Ishikawa (cell line): ENCODE measurements around the gene ADAM15.

Experiments
- CEBPB ChIP-seq: IDR thresholded peaks from 2 replicates; pipeline ENCODE4 v1.6.1; 2012
- CREB1 ChIP-seq: IDR thresholded peaks from 2 replicates; pipeline ENCODE4 v1.6.1; 2012; ENCODE audit warnings: low read depth
- EGR1 ChIP-seq: IDR thresholded peaks from 2 replicates; pipeline ENCODE4 v1.6.1; 2012
- EP300 ChIP-seq: IDR thresholded peaks from 2 replicates; pipeline ENCODE4 v1.6.1; 2012; ENCODE audit warnings: borderline replicate concordance
- FOXM1 ChIP-seq: IDR thresholded peaks from 2 replicates; pipeline ENCODE4 v1.6.1; 2012; ENCODE audit warnings: low read depth, borderline replicate concordance
- MAX ChIP-seq: IDR thresholded peaks from 2 replicates; pipeline ENCODE4 v1.6.1; 2012
- NFIC ChIP-seq: IDR thresholded peaks from 2 replicates; pipeline ENCODE4 v1.6.1; 2012
- RAD21 ChIP-seq: IDR thresholded peaks from 2 replicates; pipeline ENCODE4 v1.6.1; 2012; ENCODE audit warnings: low read depth
- REST ChIP-seq: IDR thresholded peaks from 2 replicates; pipeline ENCODE4 v1.6.1; 2012; ENCODE audit warnings: low read depth, mild to moderate bottlenecking
- TAF1 ChIP-seq: IDR thresholded peaks from 2 replicates; pipeline ENCODE4 v1.6.1; 2012; ENCODE audit warnings: low read depth, mild to moderate bottlenecking
- TCF12 ChIP-seq: IDR thresholded peaks from 2 replicates; pipeline ENCODE4 v1.6.1; 2012; ENCODE audit warnings: low read depth
- TEAD4 ChIP-seq: IDR thresholded peaks from 2 replicates; pipeline ENCODE4 v1.6.1; 2012
- USF1 ChIP-seq: IDR thresholded peaks from 2 replicates; pipeline ENCODE4 v1.6.1; 2012
- YY1 ChIP-seq: IDR thresholded peaks from 2 replicates; pipeline ENCODE4 v1.6.1; 2012; ENCODE audit warnings: low read depth
- ZBTB7A ChIP-seq: IDR thresholded peaks from 2 replicates; pipeline ENCODE4 v1.6.1; 2012; ENCODE audit warnings: low read depth

ADAM15 gene

GRCh38 chr1:155068599-155068998, 17.5 kb downstream of the ADAM15 start:
- no peak for TF ChIP-seq MAX
- no peak for TF ChIP-seq FOXM1
- TF ChIP-seq USF1 = no peak
- TF ChIP-seq YY1 = no peak
- no peak for TF ChIP-seq EGR1
- no peak for TF ChIP-seq CREB1
- TF ChIP-seq NFIC = no peak

GRCh38 chr1:155069551-155070157, 18.5 kb downstream of the ADAM15 start:
- TF ChIP-seq TAF1 = no peak
- no peak for TF ChIP-seq MAX
- no peak for TF ChIP-seq EGR1
- TF ChIP-seq RAD21 = no peak

GRCh38 chr1:155070158-155070621, 19.1 kb downstream of the ADAM15 start:
- TF ChIP-seq EP300 (no peak), NFIC (peak; percentile 73)

GRCh38 chr1:155070721-155071569, 19.8 kb downstream of the ADAM15 start:
- no peak for TF ChIP-seq ZBTB7A
- TF ChIP-seq MAX = 0 out of 2 replicates have a peak, but pooled peaks have one; percentile 42
- TF ChIP-seq FOXM1 = no peak
- no peak for TF ChIP-seq REST
- TF ChIP-seq TEAD4 = no peak
- no peak for TF ChIP-seq USF1
- TF ChIP-seq TAF1 = no peak

- TF ChIP-seq TEAD4 = no peak
- no peak for TF ChIP-seq NFIC
- no peak for TF ChIP-seq CREB1
- TF ChIP-seq USF1 = no peak
- TF ChIP-seq CEBPB = no peak
- TF ChIP-seq MAX = no peak
- TF ChIP-seq EP300 = no peak
- TF ChIP-seq FOXM1 = no peak
- TF ChIP-seq EGR1 = no peak
- no peak for TF ChIP-seq YY1
- no peak for TF ChIP-seq ZBTB7A
- TF ChIP-seq TAF1 = no peak
- TF ChIP-seq TCF12 = no peak
- no peak for TF ChIP-seq RAD21
- no peak for TF ChIP-seq REST
Measured at GRCh38 chr1:155071701-155072100, 20.6 kb downstream of the ADAM15 start.
